ENCODE measurements around the gene CDH15.
"Not testable (repeated sequence)": the region's sequence is repeated elsewhere in the genome, so short reads cannot be mapped to it uniquely, and the experiment has no call there.

The CDH15 gene

GRCh38 chr16:89221604-89222003 is 50.1 kb downstream of the CDH15 start:
- H3K27ac ChIP-seq (ENCODE audit: low read length), result no peak overlapping the region
- H3K36me3 ChIP-seq (ENCODE audit: control insufficient read depth, low read depth, low read length), result peaks cover 22% of the 10 kb centered on the region
- no peaks in the 10 kb centered on the region for H3K9me3 ChIP-seq (ENCODE audit: control insufficient read depth, low read depth, low read length)
- no peaks in the 10 kb centered on the region for H3K27me3 ChIP-seq (ENCODE audit: control insufficient read depth, insufficient read depth, low read length)
- H3K4me3 ChIP-seq (ENCODE audit: low read length), result no peak overlapping the region
- H3K9ac ChIP-seq (ENCODE audit: low read length), result no peak overlapping the region
- peaks cover 4% of the 10 kb centered on the region for H3K4me1 ChIP-seq (ENCODE audit: control insufficient read depth, low read depth, low read length)

GRCh38 chr16:89222931-89223330 is 51.4 kb downstream of the CDH15 start:
- Histone ChIP-seq H3K36me3 (ENCODE audit: control insufficient read depth, low read depth, low read length) (peaks cover 36% of the 10 kb centered on the region), H3K27me3 (ENCODE audit: control insufficient read depth, insufficient read depth, low read length) (no peaks in the 10 kb centered on the region), H3K9me3 (ENCODE audit: control insufficient read depth, low read depth, low read length) (no peaks in the 10 kb centered on the region), H3K27ac (ENCODE audit: low read length) (no peak overlapping the region), H3K9ac (ENCODE audit: low read length) (no peak overlapping the region), H3K4me1 (ENCODE audit: control insufficient read depth, low read depth, low read length) (no peaks in the 10 kb centered on the region), H3K4me3 (ENCODE audit: low read length) (no peak overlapping the region)

GRCh38 chr16:89224665-89225064 is 53.1 kb downstream of the CDH15 start:
- Histone ChIP-seq H3K9me3 (ENCODE audit: control insufficient read depth, low read depth, low read length) (no peaks in the 10 kb centered on the region), H3K27me3 (ENCODE audit: control insufficient read depth, insufficient read depth, low read length) (no peaks in the 10 kb centered on the region), H3K9ac (ENCODE audit: low read length) (no peak overlapping the region), H3K36me3 (ENCODE audit: control insufficient read depth, low read depth, low read length) (peaks cover 37% of the 10 kb centered on the region), H3K4me3 (ENCODE audit: low read length) (no peak overlapping the region), H3K4me1 (ENCODE audit: control insufficient read depth, low read depth, low read length) (no peaks in the 10 kb centered on the region), H3K27ac (ENCODE audit: low read length) (no peak overlapping the region)

GRCh38 chr16:89230255-89230654 is 58.7 kb downstream of the CDH15 start:
- no peaks in the 10 kb centered on the region for H3K4me1 ChIP-seq (ENCODE audit: control insufficient read depth, low read depth, low read length)
- peaks cover 54% of the 10 kb centered on the region for H3K36me3 ChIP-seq (ENCODE audit: control insufficient read depth, low read depth, low read length)
- no peak overlapping the region for H3K27ac ChIP-seq (ENCODE audit: low read length)
- H3K9me3 ChIP-seq (ENCODE audit: control insufficient read depth, low read depth, low read length), result no peaks in the 10 kb centered on the region
- H3K9ac ChIP-seq (ENCODE audit: low read length), result no peak overlapping the region
- no peaks in the 10 kb centered on the region for H3K27me3 ChIP-seq (ENCODE audit: control insufficient read depth, insufficient read depth, low read length)
- no peak overlapping the region for H3K4me3 ChIP-seq (ENCODE audit: low read length)

GRCh38 chr16:89232107-89232506 is 60.6 kb downstream of the CDH15 start:
- H3K36me3 ChIP-seq (ENCODE audit: control insufficient read depth, low read depth, low read length), result peaks cover 42% of the 10 kb centered on the region
- no peak overlapping the region for H3K4me3 ChIP-seq (ENCODE audit: low read length)
- no peaks in the 10 kb centered on the region for H3K9me3 ChIP-seq (ENCODE audit: control insufficient read depth, low read depth, low read length)

GRCh38 chr16:89233678-89234490 is 62.3 kb downstream of the CDH15 start:
- Histone ChIP-seq H3K9ac (ENCODE audit: low read length) (no peak overlapping the region), H3K4me1 (ENCODE audit: control insufficient read depth, low read depth, low read length) (no peaks in the 10 kb centered on the region), H3K9me3 (ENCODE audit: control insufficient read depth, low read depth, low read length) (no peaks in the 10 kb centered on the region), H3K27ac (ENCODE audit: low read length) (no peak overlapping the region), H3K27me3 (ENCODE audit: control insufficient read depth, insufficient read depth, low read length) (no peaks in the 10 kb centered on the region), H3K4me3 (ENCODE audit: low read length) (no peak overlapping the region), H3K36me3 (ENCODE audit: control insufficient read depth, low read depth, low read length) (peaks cover 32% of the 10 kb centered on the region)

More at GRCh38 chr16:89232107-89232506, 60.6 kb downstream of the CDH15 start:
- no peak overlapping the region for H3K9ac ChIP-seq (ENCODE audit: low read length)
- no peaks in the 10 kb centered on the region for H3K27me3 ChIP-seq (ENCODE audit: control insufficient read depth, insufficient read depth, low read length)
- no peak overlapping the region for H3K27ac ChIP-seq (ENCODE audit: low read length)
- no peaks in the 10 kb centered on the region for H3K4me1 ChIP-seq (ENCODE audit: control insufficient read depth, low read depth, low read length)

- Histone ChIP-seq H3K9ac (ENCODE audit: low read length) (no peak overlapping the region), H3K9me3 (ENCODE audit: control insufficient read depth, low read depth, low read length) (no peaks in the 10 kb centered on the region)
Observed at GRCh38 chr16:89237733-89238132, 66.2 kb downstream of the CDH15 start.

GRCh38 chr16:89241187-89242007 is 69.8 kb downstream of the CDH15 start:
- peak overlapping the region; percentile 92 for H3K27ac ChIP-seq (ENCODE audit: low read length)
- H3K36me3 ChIP-seq (ENCODE audit: control insufficient read depth, low read depth, low read length), result no peaks in the 10 kb centered on the region
- no peaks in the 10 kb centered on the region for H3K9me3 ChIP-seq (ENCODE audit: control insufficient read depth, low read depth, low read length)
- peak overlapping the region; percentile 97 for H3K4me3 ChIP-seq (ENCODE audit: low read length)
- peaks cover 2% of the 10 kb centered on the region for H3K27me3 ChIP-seq (ENCODE audit: control insufficient read depth, insufficient read depth, low read length)
- peak overlapping the region; percentile 85 for H3K9ac ChIP-seq (ENCODE audit: low read length)
- no peaks in the 10 kb centered on the region for H3K4me1 ChIP-seq (ENCODE audit: control insufficient read depth, low read depth, low read length)

More at GRCh38 chr16:89237733-89238132, 66.2 kb downstream of the CDH15 start:
- H3K4me3 ChIP-seq (ENCODE audit: low read length), result no peak overlapping the region
- peaks cover 13% of the 10 kb centered on the region for H3K36me3 ChIP-seq (ENCODE audit: control insufficient read depth, low read depth, low read length)
- no peaks in the 10 kb centered on the region for H3K27me3 ChIP-seq (ENCODE audit: control insufficient read depth, insufficient read depth, low read length)
- H3K4me1 ChIP-seq (ENCODE audit: control insufficient read depth, low read depth, low read length), result no peaks in the 10 kb centered on the region
- H3K27ac ChIP-seq (ENCODE audit: low read length), result no peak overlapping the region

- no peak overlapping the region for H3K9ac ChIP-seq (ENCODE audit: low read length)
- no peak overlapping the region for H3K27ac ChIP-seq (ENCODE audit: low read length)
- H3K36me3 ChIP-seq (ENCODE audit: control insufficient read depth, low read depth, low read length), result no peaks in the 10 kb centered on the region
- no peak overlapping the region for H3K4me3 ChIP-seq (ENCODE audit: low read length)
- H3K9me3 ChIP-seq (ENCODE audit: control insufficient read depth, low read depth, low read length), result no peaks in the 10 kb centered on the region
- H3K27me3 ChIP-seq (ENCODE audit: control insufficient read depth, insufficient read depth, low read length), result peaks cover 7% of the 10 kb centered on the region
- no peaks in the 10 kb centered on the region for H3K4me1 ChIP-seq (ENCODE audit: control insufficient read depth, low read depth, low read length)
Observed at GRCh38 chr16:89242795-89243200, 71.2 kb downstream of the CDH15 start.

GRCh38 chr16:89243664-89244063 is 72.1 kb downstream of the CDH15 start:
- no peaks in the 10 kb centered on the region for H3K9me3 ChIP-seq (ENCODE audit: control insufficient read depth, low read depth, low read length)
- no peak overlapping the region for H3K27ac ChIP-seq (ENCODE audit: low read length)
- peaks cover 16% of the 10 kb centered on the region for H3K27me3 ChIP-seq (ENCODE audit: control insufficient read depth, insufficient read depth, low read length)
- no peaks in the 10 kb centered on the region for H3K4me1 ChIP-seq (ENCODE audit: control insufficient read depth, low read depth, low read length)
- H3K4me3 ChIP-seq (ENCODE audit: low read length), result no peak overlapping the region
- no peak overlapping the region for H3K9ac ChIP-seq (ENCODE audit: low read length)
- H3K36me3 ChIP-seq (ENCODE audit: control insufficient read depth, low read depth, low read length), result no peaks in the 10 kb centered on the region

- H3K9ac ChIP-seq (ENCODE audit: low read length); H3K27ac ChIP-seq (ENCODE audit: low read length); H3K9me3 ChIP-seq (ENCODE audit: control insufficient read depth, low read depth, low read length); H3K4me3 ChIP-seq (ENCODE audit: low read length); H3K4me1 ChIP-seq (ENCODE audit: control insufficient read depth, low read depth, low read length); H3K36me3 ChIP-seq (ENCODE audit: control insufficient read depth, low read depth, low read length): not testable (repeated sequence)
- peaks cover 20% of the 10 kb centered on the region for H3K27me3 ChIP-seq (ENCODE audit: control insufficient read depth, insufficient read depth, low read length)
Observed at GRCh38 chr16:89244264-89244663, 72.7 kb downstream of the CDH15 start.

Measured in iPS-18a (cell line).